Chondrocyte (in vitro differentiated cells): ENCODE data around the gene CELF5. TPM values are rescaled to one million over a fixed set of nuclear protein-coding genes. Genes with fewer than 3 reads are reported as not detected.

Experiments
- DNase-seq: peaks from one replicate; pipeline ENCODE4 v3.0.0; 2021; ENCODE audit warnings: mixed read lengths, low spot score
- H3K27ac Mint-ChIP-seq: one replicate; pipeline ENCODE4 v1.8.0; 2021; ENCODE audit warnings: mild to moderate bottlenecking, moderate library complexity, mixed read lengths; ENCODE audit not compliant: unreplicated experiment
- H3K27me3 Mint-ChIP-seq: 2 replicates; pipeline ENCODE4 v1.8.0; 2021; ENCODE audit warnings: low read depth, mixed read lengths
- H3K36me3 Mint-ChIP-seq: 2 replicates; pipeline ENCODE4 v1.8.0; 2021; ENCODE audit warnings: low read depth, mixed read lengths
- H3K4me1 Mint-ChIP-seq: 2 replicates; pipeline ENCODE4 v1.8.0; 2021; ENCODE audit warnings: low read depth, mild to moderate bottlenecking, mixed read lengths
- H3K4me3 Mint-ChIP-seq: one replicate; pipeline ENCODE4 v1.8.0; 2021; ENCODE audit warnings: mild to moderate bottlenecking, moderate library complexity, mixed read lengths; ENCODE audit not compliant: unreplicated experiment
- H3K9me3 Mint-ChIP-seq: 2 replicates; pipeline ENCODE4 v1.8.0; 2021; ENCODE audit warnings: low read depth, mixed read lengths
- total RNA-seq: library from RNA; stranded (reverse); gene quantifications from 3 replicates; pipeline ENCODE4 v1.2.1, GENCODE V29; 2021
- TF ChIP-seq, protein P1 (sequence below): fragments of 200-600 bp; sonication (generic); IDR thresholded peaks from 2 replicates; pipeline ENCODE4 v1.5.0; 2021; ENCODE audit warnings: antibody characterized with exemption, mild to moderate bottlenecking, moderate library complexity

CELF5 gene
- total RNA-seq, 1 donor from 2014 or later = 0.22 TPM

DNA sequence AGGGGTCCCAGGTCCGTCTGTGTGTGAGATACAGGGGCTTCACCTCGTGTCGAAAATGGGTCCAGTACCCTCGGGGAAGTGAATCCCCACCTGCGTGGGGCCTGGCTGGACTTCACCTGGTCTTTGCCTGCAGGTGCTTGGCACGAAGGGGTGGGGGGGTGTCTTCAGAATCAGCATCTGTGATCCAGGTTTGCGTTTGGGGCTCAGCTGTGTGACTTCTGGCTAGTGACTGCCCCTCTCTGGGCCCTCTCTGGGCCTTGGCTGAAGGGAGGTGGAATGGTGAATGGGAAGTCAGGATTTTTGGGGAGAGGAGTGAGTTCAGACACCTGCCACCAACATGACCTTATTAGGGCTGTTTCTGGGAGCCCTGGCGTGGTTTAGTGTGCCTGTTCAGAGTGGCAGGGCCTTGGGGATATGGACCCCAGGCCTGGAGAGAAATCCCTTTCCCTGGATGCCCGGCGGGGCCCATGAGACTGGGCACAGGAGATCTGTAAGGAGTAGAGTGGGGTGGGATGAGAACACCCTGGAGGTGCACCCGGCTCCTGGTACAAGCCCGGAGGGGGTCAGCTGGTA is 2.7 kb downstream of the CELF5 start:
- Mint-ChIP-seq H3K4me3 (no peak overlapping the region), H3K4me1 (no peaks in the 10 kb centered on the region), H3K9me3 (no peaks in the 10 kb centered on the region), H3K27me3 (peaks cover 27% of the 10 kb centered on the region), H3K36me3 (no peaks in the 10 kb centered on the region), H3K27ac (no peak overlapping the region)
- DNase-seq = no peak
- TF ChIP-seq, protein P1, sequence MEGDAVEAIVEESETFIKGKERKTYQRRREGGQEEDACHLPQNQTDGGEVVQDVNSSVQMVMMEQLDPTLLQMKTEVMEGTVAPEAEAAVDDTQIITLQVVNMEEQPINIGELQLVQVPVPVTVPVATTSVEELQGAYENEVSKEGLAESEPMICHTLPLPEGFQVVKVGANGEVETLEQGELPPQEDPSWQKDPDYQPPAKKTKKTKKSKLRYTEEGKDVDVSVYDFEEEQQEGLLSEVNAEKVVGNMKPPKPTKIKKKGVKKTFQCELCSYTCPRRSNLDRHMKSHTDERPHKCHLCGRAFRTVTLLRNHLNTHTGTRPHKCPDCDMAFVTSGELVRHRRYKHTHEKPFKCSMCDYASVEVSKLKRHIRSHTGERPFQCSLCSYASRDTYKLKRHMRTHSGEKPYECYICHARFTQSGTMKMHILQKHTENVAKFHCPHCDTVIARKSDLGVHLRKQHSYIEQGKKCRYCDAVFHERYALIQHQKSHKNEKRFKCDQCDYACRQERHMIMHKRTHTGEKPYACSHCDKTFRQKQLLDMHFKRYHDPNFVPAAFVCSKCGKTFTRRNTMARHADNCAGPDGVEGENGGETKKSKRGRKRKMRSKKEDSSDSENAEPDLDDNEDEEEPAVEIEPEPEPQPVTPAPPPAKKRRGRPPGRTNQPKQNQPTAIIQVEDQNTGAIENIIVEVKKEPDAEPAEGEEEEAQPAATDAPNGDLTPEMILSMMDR = no peak

DNA sequence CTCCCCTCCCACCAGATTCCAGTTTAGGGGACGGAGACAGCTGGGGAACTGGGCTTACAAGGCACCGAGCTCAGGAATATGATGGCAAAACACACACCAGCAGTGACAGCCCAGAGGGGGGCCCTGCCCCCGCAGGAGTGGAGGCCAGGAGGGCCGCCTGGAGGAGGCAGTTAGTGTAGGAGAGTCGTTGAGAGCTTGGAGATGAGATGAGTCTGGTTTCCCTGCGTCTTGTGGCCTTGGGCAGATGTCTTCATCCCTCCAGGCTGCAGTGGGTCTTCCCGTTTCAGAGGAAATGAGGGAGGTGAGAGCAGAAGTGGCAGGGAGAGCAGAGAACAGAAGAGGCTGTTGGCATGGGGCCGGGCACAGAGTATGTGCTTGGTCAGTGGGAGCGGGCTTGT is 4.9 kb downstream of the CELF5 start:
- TF ChIP-seq, protein P1 = no peak
- no peak overlapping the region for H3K27ac Mint-ChIP-seq
- no peaks in the 10 kb centered on the region for H3K4me1 Mint-ChIP-seq
- H3K36me3 Mint-ChIP-seq = no peaks in the 10 kb centered on the region
- H3K4me3 Mint-ChIP-seq = no peak overlapping the region
- no peak for DNase-seq
- H3K9me3 Mint-ChIP-seq = no peaks in the 10 kb centered on the region
- peaks cover 36% of the 10 kb centered on the region for H3K27me3 Mint-ChIP-seq

DNA sequence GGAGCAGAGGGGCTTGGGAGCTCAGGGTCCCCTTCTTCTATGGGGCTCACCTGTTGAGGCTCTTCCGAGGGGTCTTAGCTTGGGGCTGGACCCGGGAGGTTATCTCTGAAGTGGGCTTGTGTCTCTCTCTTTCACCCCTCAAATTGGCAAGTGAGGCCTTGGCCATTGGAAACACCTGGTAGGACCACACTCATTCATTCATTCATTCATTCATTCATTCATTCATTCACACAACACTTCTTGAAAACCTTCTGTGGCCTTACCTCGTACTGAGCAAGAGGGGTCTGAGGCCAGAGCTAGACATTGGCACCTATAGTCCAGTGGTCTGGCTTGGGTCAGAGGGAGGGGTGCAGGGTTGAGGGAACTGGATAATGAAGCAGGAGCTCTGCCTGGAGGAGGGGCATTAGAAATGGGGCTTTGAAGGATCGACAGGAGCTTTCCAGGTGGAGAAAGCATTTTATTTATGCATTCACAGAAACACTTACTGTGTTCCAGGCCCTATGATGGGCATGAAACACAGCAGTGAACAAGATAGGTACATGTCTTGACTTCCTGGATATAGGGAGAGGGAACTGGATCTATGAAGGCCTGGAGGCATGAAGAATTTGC is 5.5 kb downstream of the CELF5 start:
- H3K36me3 Mint-ChIP-seq = no peaks in the 10 kb centered on the region
- H3K9me3 Mint-ChIP-seq = no peaks in the 10 kb centered on the region

DNA sequence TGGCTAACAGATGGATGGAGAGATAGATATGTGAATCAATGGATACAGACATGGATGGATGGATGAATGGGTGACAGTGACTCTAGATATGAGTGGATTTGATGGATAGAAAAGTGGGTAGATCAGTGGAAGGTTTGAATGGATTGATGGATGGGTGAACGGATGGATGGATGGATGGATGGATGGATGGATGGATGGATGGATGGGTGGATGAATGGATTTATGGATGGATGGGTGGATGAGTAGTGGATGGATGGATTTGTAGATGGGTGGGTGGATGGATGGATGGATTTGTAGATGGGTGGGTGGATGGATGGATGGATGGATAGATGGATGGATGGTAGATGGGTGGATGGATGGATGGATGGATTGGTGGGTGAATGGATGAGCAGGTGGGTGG is 6.8 kb downstream of the CELF5 start:
- peaks cover 45% of the 10 kb centered on the region for H3K27me3 Mint-ChIP-seq
- no peak for DNase-seq
- TF ChIP-seq, protein P1 = no peak

More for the DNA sequence above, 5.5 kb downstream of the CELF5 start:
- H3K27ac Mint-ChIP-seq = no peak overlapping the region
- H3K27me3 Mint-ChIP-seq = peaks cover 41% of the 10 kb centered on the region
- TF ChIP-seq, protein P1 = no peak
- H3K4me1 Mint-ChIP-seq = no peaks in the 10 kb centered on the region
- H3K4me3 Mint-ChIP-seq = no peak overlapping the region
- no peak for DNase-seq

DNA sequence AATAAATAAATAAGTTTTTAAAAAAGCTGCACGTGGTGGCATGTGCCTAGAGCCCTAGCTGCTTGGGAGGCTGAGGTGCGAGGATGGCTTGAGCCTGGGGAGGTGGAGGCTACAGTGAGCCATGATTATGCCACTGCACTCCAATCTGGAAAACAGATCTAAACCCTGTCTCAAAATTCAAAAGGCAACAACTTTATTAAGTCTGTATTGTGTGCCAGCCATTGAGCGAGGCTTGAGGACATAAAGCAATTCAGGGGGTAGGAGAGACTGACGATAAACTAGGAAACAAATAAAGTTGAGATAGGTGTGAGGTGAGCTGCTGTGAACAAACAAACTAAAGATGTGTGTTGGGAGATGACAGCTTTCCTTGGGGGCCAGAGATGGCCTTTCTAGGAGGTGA is 8.7 kb downstream of the CELF5 start:
- no peak overlapping the region for H3K27ac Mint-ChIP-seq
- H3K27me3 Mint-ChIP-seq = peaks cover 31% of the 10 kb centered on the region
- H3K9me3 Mint-ChIP-seq = no peaks in the 10 kb centered on the region

More for the DNA sequence above, 6.8 kb downstream of the CELF5 start:
- Mint-ChIP-seq H3K4me1 (no peaks in the 10 kb centered on the region), H3K36me3 (no peaks in the 10 kb centered on the region), H3K27ac (no peak overlapping the region), H3K4me3 (no peak overlapping the region), H3K9me3 (no peaks in the 10 kb centered on the region)

More for the DNA sequence above, 8.7 kb downstream of the CELF5 start:
- Mint-ChIP-seq H3K4me3 (no peak overlapping the region), H3K4me1 (no peaks in the 10 kb centered on the region), H3K36me3 (no peaks in the 10 kb centered on the region)
- TF ChIP-seq, protein P1 = no peak
- DNase-seq = no peak
